SK-N-SH (cell line): Measurements from ENCODE around the gene CNTNAP2. TPM values are rescaled to one million over a fixed set of nuclear protein-coding genes. Genes with fewer than 3 reads are reported as not detected.
A peak's percentile ranks its signal among the peaks of the same experiment; 100 is the strongest.

Experiments
- CTCF ChIA-PET: fragments of 300-600, 350-600 bp; formaldehyde crosslinking; extraction: SDS; loops from one replicate; lab custom pipeline; 2021; lab: Yijun Ruan, JAX
- POLR2A ChIA-PET: fragments of 350-600 bp; sonication (Branson Sonifier 250); formaldehyde crosslinking; extraction: SDS; loops from one replicate; lab custom pipeline; 2020; ENCODE audit warnings: antibody characterized with exemption, inconsistent platforms; lab: Yijun Ruan, JAX
- DNase-seq: peaks from one replicate; pipeline ENCODE4 v3.0.0; 2012
- H2AFZ ChIP-seq: fragments of 200-600 bp; sonication (generic); 2 replicates; pipeline ENCODE4 v1.8.1; 2016; ENCODE audit warnings: antibody characterized with exemption, mild to moderate bottlenecking, low read depth
- H3F3A ChIP-seq: fragments of 200-600 bp; sonication (generic); replicated peaks from 2 replicates; pipeline ENCODE3; 2016; ENCODE audit warnings: antibody characterized with exemption, mild to moderate bottlenecking; ENCODE audit not compliant: insufficient read depth
- H3K27ac ChIP-seq, 2 experiments: fragments of 200-500 bp in 1 of 2; fragments of 200-600 bp in 1 of 2; sonication (Bioruptor generic) in 1 of 2; sonication (generic), shearing (Covaris generic) in 1 of 2; 2 replicates each; pipeline versions ENCODE4 v1.5.1 to v1.6.1; 2014 to 2016; ENCODE audit warnings: low read depth in 2 of 2, inconsistent platforms in 1 of 2, low read length in 1 of 2, mild to moderate bottlenecking in 1 of 2, mixed read lengths in 1 of 2
- H3K27me3 ChIP-seq: fragments of 200-600 bp; sonication (generic), shearing (Covaris generic); 2 replicates; pipeline ENCODE4 v1.6.1; 2016; ENCODE audit warnings: mixed run types; ENCODE audit not compliant: insufficient read depth
- H3K36me3 ChIP-seq, 2 experiments: fragments of 200-500 bp in 1 of 2; fragments of 200-600 bp in 1 of 2; sonication (Bioruptor generic) in 1 of 2; sonication (generic) in 1 of 2; replicated peaks in 1 of 2; 2 replicates each; pipeline versions ENCODE3 to v1.5.1; 2014 to 2016; ENCODE audit warnings: low read length in 1 of 2, mild to moderate bottlenecking in 1 of 2; ENCODE audit not compliant: insufficient read depth in 2 of 2, control insufficient read depth in 1 of 2
- H3K4me1 ChIP-seq, 2 experiments: fragments of 200-500 bp in 1 of 2; fragments of 200-600 bp in 1 of 2; sonication (Bioruptor generic) in 1 of 2; sonication (generic), shearing (Covaris generic) in 1 of 2; 2 replicates each; pipeline versions ENCODE4 v1.5.1 to v1.6.1; 2014 to 2016; ENCODE audit warnings: low read depth in 1 of 2, low read length in 1 of 2, mixed run types in 1 of 2; ENCODE audit not compliant: insufficient read depth in 2 of 2, control insufficient read depth in 1 of 2
- H3K4me2 ChIP-seq: fragments of 200-600 bp; sonication (generic), shearing (Covaris generic); 2 replicates; pipeline ENCODE4 v1.6.1; 2017; ENCODE audit warnings: mixed run types
- H3K4me3 ChIP-seq, 2 experiments: fragments of 200-500 bp in 1 of 2; fragments of 200-600 bp in 1 of 2; sonication (Bioruptor generic) in 1 of 2; sonication (generic), shearing (Covaris generic) in 1 of 2; 2 replicates each; pipeline versions ENCODE4 v1.5.1 to v1.8.1; 2014 to 2016; ENCODE audit warnings: low read depth in 2 of 2, inconsistent platforms in 1 of 2, low read length in 1 of 2, mild to moderate bottlenecking in 1 of 2, mixed read lengths in 1 of 2, moderate library complexity in 1 of 2
- H3K79me2 ChIP-seq: fragments of 200-600 bp; sonication (generic); 2 replicates; pipeline ENCODE4 v1.8.1; 2017; ENCODE audit warnings: mild to moderate bottlenecking; ENCODE audit not compliant: insufficient read depth
- H3K9ac ChIP-seq: fragments of 200-600 bp; sonication (generic); 2 replicates; pipeline ENCODE4 v1.6.1; 2017; ENCODE audit warnings: mixed run types
- H3K9me2 ChIP-seq: fragments of 200-600 bp; sonication (generic); 2 replicates; pipeline ENCODE4 v1.6.1; 2017; ENCODE audit warnings: mixed run types
- H3K9me3 ChIP-seq: fragments of 200-600 bp; sonication (generic); 2 replicates; pipeline ENCODE4 v1.6.1; 2017; ENCODE audit warnings: mixed run types, mild to moderate bottlenecking, moderate library complexity
- H4K20me1 ChIP-seq: fragments of 200-600 bp; sonication (generic); 2 replicates; pipeline ENCODE4 v1.6.1; 2017; ENCODE audit warnings: mild to moderate bottlenecking, mixed run types; ENCODE audit not compliant: insufficient read depth
- CTCF ChIP-seq: fragments of 200-600 bp; sonication (generic); IDR thresholded peaks from 2 replicates; pipeline ENCODE4 v1.6.1; 2017; ENCODE audit warnings: antibody characterized with exemption, mild to moderate bottlenecking, moderate library complexity
- EP300 ChIP-seq, 2 experiments: IDR thresholded peaks; 2 replicates each; pipeline versions ENCODE4 v1.4.0 to v1.6.1; 2012; ENCODE audit warnings: borderline replicate concordance in 1 of 2, low read depth in 1 of 2, low read length in 1 of 2
- EZH2phosphoT487 ChIP-seq: fragments of 200-600 bp; sonication (generic); IDR thresholded peaks from 2 replicates; pipeline ENCODE4 v1.6.1; 2017; ENCODE audit warnings: low read depth, mixed run types, mild to moderate bottlenecking, antibody characterized with exemption, moderate library complexity, borderline replicate concordance
- GABPA ChIP-seq: IDR thresholded peaks from 2 replicates; pipeline ENCODE4 v1.4.0; 2012; ENCODE audit warnings: low read depth, mild to moderate bottlenecking
- IRF3 ChIP-seq: fragments of 150-350 bp; IDR thresholded peaks from 2 replicates; pipeline ENCODE4 v1.6.1; 2016; ENCODE audit warnings: mild to moderate bottlenecking, low read depth, low read length
- JUND ChIP-seq: IDR thresholded peaks from 2 replicates; pipeline ENCODE4 v1.4.0; 2012
- MEF2A ChIP-seq: IDR thresholded peaks from 2 replicates; pipeline ENCODE4 v1.4.0; 2012; ENCODE audit warnings: low read depth, borderline replicate concordance
- NFIC ChIP-seq: IDR thresholded peaks from 2 replicates; pipeline ENCODE4 v1.4.0; 2012; ENCODE audit warnings: borderline replicate concordance
- NRF1 ChIP-seq: IDR thresholded peaks from 2 replicates; pipeline ENCODE4 v1.6.1; 2012; ENCODE audit warnings: low read depth, mild to moderate bottlenecking, low read length
- RAD21 ChIP-seq: IDR thresholded peaks from 2 replicates; pipeline ENCODE4 v1.6.1; 2012; ENCODE audit warnings: mild to moderate bottlenecking, low read length
- RCOR1 ChIP-seq: fragments of 150-350 bp; IDR thresholded peaks from 2 replicates; pipeline ENCODE4 v1.6.1; 2017; ENCODE audit warnings: antibody characterized with exemption, low read length
- REST ChIP-seq: IDR thresholded peaks from 2 replicates; pipeline ENCODE4 v1.6.1; 2012; ENCODE audit warnings: mild to moderate bottlenecking, low read depth, low read length, moderate library complexity
- TEAD4 ChIP-seq: IDR thresholded peaks from 2 replicates; pipeline ENCODE4 v1.4.0; 2012; ENCODE audit warnings: mild to moderate bottlenecking, borderline replicate concordance; ENCODE audit not compliant: insufficient read depth
- USF1 ChIP-seq: IDR thresholded peaks from 2 replicates; pipeline ENCODE4 v1.4.0; 2012; ENCODE audit warnings: low read depth, borderline replicate concordance
- USF2 ChIP-seq: fragments of 150-350 bp; IDR thresholded peaks from 2 replicates; pipeline ENCODE4 v1.6.1; 2017; ENCODE audit warnings: antibody characterized with exemption, low read length, low read depth, borderline replicate concordance
- WGBS: methylation state at CpG from one replicate; pipeline ENCODE4 v1.1.6; 2017; ENCODE audit warnings: low lambda C conversion rate; 5-methylcytosine and 5-hydroxymethylcytosine counted together
- polyA plus RNA-seq, 3 experiments: library from polyadenylated mRNA; depleted of rRNA; stranded (reverse); fragments of >200 nt; gene quantifications; 2 replicates each; pipeline ENCODE4 v1.2.3, GENCODE V29; 2012

Gene CNTNAP2
- polyA plus RNA-seq, 1 of the 3 experiments (the other 2 are of a cell fraction): 3.4 TPM

- no peak overlapping the region for H3K9ac ChIP-seq
- H3F3A ChIP-seq: no peaks in the 10 kb centered on the region
- no peaks in the 10 kb centered on the region for H3K27me3 ChIP-seq
- H3K4me1 ChIP-seq: no peaks in the 10 kb centered on the region
- 65% methylated on average over 5 of the region's 5 CpGs for WGBS
- no peaks in the 10 kb centered on the region for H3K9me2 ChIP-seq
- ChIA-PET CTCF (interaction anchor here (0.7 to 1.4 kb wide), 4 partner anchors 8 to 1419 kb away, joined by 3 read pairs; no protein-coding TSS in a partner anchor), POLR2A (no interaction called here)
- no peak overlapping the region for H2AFZ ChIP-seq
- no peak for DNase-seq
- no peak overlapping the region for H3K4me2 ChIP-seq
- no peak overlapping the region for H3K27ac ChIP-seq
- H3K36me3 ChIP-seq: no peaks in the 10 kb centered on the region
- H3K9me3 ChIP-seq: peaks cover 11% of the 10 kb centered on the region; the same call in 1 of the 2 replicates
- H3K4me3 ChIP-seq: no peak overlapping the region
- TF ChIP-seq RAD21 (peak; percentile 28; the same call in 1 of the 2 replicates), MEF2A (no peak), JUND (no peak), CTCF (peak; percentile 50)
- H3K79me2 ChIP-seq: no peaks in the 10 kb centered on the region
- H4K20me1 ChIP-seq: no peaks in the 10 kb centered on the region
Observed at GRCh38 chr7:146736446-146737190, 620.0 kb downstream of the CNTNAP2 start.

- Histone ChIP-seq H4K20me1 (no peaks in the 10 kb centered on the region), H3K9me2 (no peaks in the 10 kb centered on the region), H3K4me2 (no peak overlapping the region), H2AFZ (no peak overlapping the region), H3K4me3 (no peak overlapping the region), H3K9me3 (peaks cover 11% of the 10 kb centered on the region; the same call in 1 of the 2 replicates), H3K4me1 (no peaks in the 10 kb centered on the region), H3K36me3 (no peaks in the 10 kb centered on the region), H3K79me2 (no peaks in the 10 kb centered on the region), H3F3A (no peaks in the 10 kb centered on the region), H3K27ac (no peak overlapping the region), H3K27me3 (no peaks in the 10 kb centered on the region), H3K9ac (no peak overlapping the region)
- DNase-seq: no peak
- WGBS: 48% methylated on average over 1 of the region's 1 CpG
- TF ChIP-seq REST: no peak
- no peak for TF ChIP-seq NFIC
- TF ChIP-seq GABPA: no peak
- no peak for TF ChIP-seq IRF3
- no peak for TF ChIP-seq USF1
- no peak for TF ChIP-seq EP300 (IDR thresholded peaks at IDR 0.05; ENCODE audit: borderline replicate concordance in 1 of 2, low read depth in 1 of 2, low read length in 1 of 2)
- no peak for TF ChIP-seq USF2
- TF ChIP-seq TEAD4: no peak
- no peak for TF ChIP-seq EZH2phosphoT487
- TF ChIP-seq JUND: no peak
- no peak for TF ChIP-seq RCOR1
- TF ChIP-seq NRF1: no peak
- ChIA-PET CTCF (no interaction called here), POLR2A (no interaction called here)
Observed at GRCh38 chr7:146740039-146740438, 623.4 kb downstream of the CNTNAP2 start.
